MM.1S (cell line): ENCODE measurements around the gene CACNA1H.
"Not testable (repeated sequence)": the region's sequence is repeated elsewhere in the genome, so short reads cannot be mapped to it uniquely, and the experiment has no call there.

ENCODE experiments used
- CTCF ChIP-seq: fragments of 300-600 bp; sonication (generic); IDR thresholded peaks from 2 replicates; pipeline ENCODE4 v1.5.1; 2016; ENCODE audit warnings: antibody characterized with exemption, low read length, mixed read lengths
- EZH2 ChIP-seq: fragments of 300-600 bp; sonication (generic); optimal IDR thresholded peaks from 2 replicates; pipeline ENCODE3; 2017; ENCODE audit warnings: low read depth, mild to moderate bottlenecking, antibody characterized with exemption, low read length, mixed read lengths
- EZH2phosphoT487 ChIP-seq: fragments of 300-600 bp; sonication (generic); IDR thresholded peaks from 2 replicates; pipeline ENCODE4 v1.6.1; 2018; ENCODE audit warnings: antibody characterized with exemption, low read length

DNA sequence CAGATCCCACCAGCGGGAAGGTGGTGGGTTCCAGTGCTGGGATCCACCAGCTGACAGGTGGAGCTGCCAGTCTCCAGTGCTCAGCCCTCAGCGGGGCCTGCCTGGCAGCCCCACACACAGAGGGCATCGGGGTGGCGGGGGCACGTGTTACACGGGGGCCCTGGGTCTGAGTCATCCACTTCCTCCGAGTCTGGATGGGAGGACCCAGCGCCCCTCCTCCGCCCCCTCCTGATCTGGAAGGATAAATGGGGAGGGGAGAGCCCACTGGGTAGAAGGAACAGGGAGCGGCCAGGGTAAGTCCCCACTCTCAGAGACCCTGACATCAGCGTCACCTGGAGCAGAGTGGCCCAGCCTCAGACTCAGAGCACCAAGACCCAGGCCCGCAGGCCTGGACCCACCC, 87.5 kb downstream of the CACNA1H start, which contains the start of gene TPSAB1:
- not testable (repeated sequence) for TF ChIP-seq CTCF, EZH2, EZH2phosphoT487
